Stimulated activated CD4-positive, alpha-beta T cell treated with anti-CD3 and anti-CD28 coated beads, Interleukin-12 subunit alpha, Interleukin-12 subunit beta, amount 100 ng/mL, for 24 hours (primary cell): Measurements from ENCODE around the gene MSANTD1.
"Not testable (repeated sequence)": the region's sequence is repeated elsewhere in the genome, so short reads cannot be mapped to it uniquely, and the experiment has no call there.

Source experiments
- DNase-seq, 2 experiments: peaks; one replicate each; pipeline ENCODE4 v3.0.0-alpha.2; 2020; ENCODE audit warnings: low read depth in 2 of 2

The MSANTD1 gene

DNA sequence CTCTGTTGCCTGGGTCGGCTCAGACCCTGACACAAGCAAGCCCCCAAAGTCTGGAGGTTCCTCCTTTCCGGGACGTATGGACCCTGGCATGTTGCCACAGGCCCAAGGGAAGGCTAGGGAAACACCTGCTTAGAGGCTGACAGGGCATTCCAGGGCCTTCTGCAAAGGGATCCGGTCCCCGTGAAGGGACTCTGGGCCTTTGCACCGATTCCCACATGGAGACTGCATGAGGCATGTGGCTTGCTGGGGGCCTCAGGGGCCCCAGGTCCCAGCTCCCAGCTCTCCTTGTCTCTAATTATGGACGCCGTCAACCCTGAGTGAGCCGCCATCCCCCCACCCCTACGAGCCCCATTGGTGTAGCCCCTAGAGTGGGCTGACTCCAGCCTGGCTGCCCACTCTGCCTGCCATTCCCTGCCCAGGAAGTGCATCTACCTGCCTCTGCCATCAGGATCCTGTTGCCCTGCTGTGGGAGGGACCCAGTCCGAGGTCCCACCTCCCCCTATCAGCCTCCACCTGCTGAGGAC is 39.7 kb downstream of the MSANTD1 start:
- DNase-seq, result no peak

DNA sequence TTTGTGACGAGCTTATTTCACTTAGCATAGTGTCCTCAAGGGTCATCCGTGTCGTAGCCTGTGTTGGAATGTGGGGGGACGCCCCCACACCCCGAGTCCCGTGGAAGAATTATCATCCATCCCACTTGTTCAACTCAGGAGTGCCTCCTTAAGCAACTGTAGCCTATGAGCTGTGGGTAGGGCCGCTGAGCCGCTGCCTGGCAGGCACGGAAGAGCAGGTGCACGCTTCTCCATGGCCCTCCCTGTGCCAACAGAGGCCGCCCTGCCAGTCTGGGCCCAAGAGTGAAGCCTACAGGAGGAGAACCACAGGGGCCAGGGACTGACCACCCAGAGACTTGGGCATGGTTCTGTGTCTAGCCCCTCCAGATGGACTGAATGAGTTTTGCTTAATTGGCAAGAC is 41.5 kb downstream of the MSANTD1 start:
- no peak for DNase-seq

DNA sequence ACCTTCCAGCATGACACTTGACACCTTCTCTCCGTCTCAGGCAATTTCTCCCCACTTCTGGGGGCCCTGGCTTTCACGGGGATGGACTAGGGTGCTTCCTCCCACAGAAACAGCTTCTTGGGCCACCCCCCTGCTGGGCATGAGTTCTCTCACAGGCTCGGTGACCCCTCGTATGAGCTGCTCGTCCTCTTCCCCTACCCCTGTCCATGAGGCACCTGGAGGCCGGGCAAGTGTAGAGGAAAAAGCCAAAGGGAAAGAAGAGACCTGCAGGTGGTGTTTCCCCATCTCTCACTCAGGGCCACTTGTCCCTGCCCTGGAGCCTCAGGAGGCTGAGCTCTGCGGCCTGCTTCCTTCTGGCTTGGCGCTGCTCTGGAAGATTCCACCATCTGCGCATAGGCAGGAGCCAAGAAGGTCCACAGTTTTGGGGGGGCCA is 41.9 kb downstream of the MSANTD1 start:
- DNase-seq, result no peak

GRCh38 chr4:3291411-3291968 is 42.5 kb downstream of the MSANTD1 start:
- no peak for DNase-seq

- no peak for DNase-seq
These were observed 43.1 kb downstream of the MSANTD1 start for GRCh38 chr4:3291969-3292570.

GRCh38 chr4:3292571-3293400 is 43.8 kb downstream of the MSANTD1 start, which contains the start of gene RGS12:
Gene RGS12 (plus strand): TSS chr4:3293021. CDS start chr4:3316171, 23,150 bp downstream.
- peak; percentile 78 to 92 for DNase-seq

DNA sequence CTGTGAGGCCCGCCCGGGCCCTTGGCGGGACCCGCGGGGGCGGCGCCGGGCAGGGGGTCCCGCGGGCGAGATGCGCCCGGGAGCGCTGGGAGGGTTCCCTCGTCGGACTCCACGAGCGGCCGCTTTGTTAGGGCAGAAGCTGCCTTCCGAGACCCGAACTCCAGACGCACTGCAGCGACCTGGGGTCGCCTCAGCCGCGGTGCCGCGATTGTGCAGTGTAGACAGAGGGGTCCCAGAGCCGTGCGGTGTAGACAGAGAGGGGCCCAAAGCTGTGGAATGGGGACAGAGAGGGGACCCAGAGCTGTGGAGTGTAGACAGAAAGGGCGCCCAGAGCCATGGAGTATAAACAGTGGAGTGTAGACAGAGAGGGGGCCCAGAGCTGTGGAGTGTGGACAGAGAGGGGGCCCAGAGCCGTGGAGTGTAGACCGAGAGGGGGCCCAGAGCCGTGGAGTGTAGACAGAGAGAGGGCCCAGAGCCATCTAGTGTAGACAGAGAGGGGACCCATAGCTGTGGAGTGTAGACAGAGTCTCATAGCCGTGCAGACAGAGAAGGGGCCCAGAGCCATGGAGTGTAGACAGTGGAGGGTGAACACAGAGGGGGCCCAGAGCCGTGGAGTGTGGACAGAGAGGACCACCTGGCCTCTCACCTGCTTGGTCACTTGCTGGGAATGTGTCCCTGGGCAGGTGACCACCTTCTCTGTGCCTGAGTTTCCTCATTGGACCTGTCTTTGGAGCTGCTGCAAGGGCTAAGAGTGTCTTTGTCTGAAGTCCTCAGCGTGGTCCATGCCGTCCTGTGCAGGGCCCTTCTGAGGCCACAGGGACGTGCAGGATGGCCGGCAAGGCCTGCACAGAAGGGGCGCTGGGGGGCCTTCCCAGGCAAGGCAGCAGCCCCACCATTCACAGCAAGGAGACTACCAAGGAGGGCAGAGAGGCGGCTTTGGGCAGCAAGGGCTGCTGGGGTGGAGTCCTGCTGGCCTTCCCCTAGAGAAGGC is 44.7 kb downstream of the MSANTD1 start:
- DNase-seq, result no peak

- no peak for DNase-seq
These were observed 45.7 kb downstream of the MSANTD1 start for GRCh38 chr4:3294401-3295241.

DNA sequence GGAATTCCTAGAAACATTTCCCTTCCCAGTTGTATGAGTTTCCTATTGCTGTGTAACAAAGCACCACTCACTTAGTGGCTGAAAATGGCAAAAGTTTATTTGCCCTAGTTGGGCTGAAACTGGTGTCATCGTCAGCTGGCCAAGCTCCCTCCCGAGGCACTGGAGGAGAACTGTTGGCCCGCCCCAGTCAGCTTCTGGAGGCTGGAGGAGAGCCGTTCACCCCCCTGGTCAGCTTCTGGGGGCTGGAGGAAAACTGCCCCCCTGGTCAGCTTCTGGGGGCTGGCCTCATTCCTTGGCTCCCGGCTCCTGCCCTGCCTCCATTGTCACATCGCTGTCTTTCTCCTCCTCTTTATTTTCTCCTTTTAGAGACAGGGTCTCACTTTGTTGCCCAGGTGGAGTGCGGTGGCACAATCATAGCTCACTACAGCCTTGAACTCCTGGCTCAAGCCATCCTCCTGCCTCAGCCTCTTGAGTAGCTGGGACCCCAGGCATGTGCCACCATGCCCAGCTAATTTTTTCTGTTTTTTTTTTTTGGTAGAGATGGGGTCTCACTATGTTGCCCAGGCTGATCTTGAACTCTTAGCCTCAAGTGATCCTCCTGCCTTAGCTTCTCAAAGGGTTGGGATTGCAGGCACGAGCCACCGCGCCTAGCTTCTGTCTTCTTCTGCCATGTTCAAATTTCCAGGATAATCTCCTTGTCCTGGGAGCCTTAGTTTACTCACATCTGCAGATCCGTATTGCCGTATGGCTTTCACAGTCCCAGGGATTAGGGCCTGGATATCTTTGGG is 47.1 kb downstream of the MSANTD1 start:
- DNase-seq, result no peak

DNA sequence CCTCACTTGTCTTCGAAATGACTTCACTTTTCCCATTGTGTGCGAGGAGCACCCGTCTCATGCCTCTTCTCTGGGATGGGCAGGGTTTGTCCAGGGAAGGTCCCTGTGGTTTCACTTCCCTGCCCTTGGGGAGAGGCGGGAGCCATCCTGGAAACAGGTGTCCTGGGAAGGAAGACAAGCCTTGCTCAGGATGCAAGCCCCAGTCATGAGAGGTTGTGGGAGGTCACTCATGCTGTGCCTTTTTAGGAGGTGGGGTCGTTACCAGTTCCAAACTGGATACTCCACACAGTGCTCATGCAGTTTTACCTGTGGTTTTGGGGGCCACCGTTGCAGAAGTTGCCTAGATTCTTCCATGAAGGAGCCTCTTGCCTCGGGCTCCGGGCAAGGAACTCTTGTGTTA is 47.7 kb downstream of the MSANTD1 start:
- no peak for DNase-seq

- no peak for DNase-seq
These were observed 48.3 kb downstream of the MSANTD1 start for GRCh38 chr4:3297066-3297859.

DNA sequence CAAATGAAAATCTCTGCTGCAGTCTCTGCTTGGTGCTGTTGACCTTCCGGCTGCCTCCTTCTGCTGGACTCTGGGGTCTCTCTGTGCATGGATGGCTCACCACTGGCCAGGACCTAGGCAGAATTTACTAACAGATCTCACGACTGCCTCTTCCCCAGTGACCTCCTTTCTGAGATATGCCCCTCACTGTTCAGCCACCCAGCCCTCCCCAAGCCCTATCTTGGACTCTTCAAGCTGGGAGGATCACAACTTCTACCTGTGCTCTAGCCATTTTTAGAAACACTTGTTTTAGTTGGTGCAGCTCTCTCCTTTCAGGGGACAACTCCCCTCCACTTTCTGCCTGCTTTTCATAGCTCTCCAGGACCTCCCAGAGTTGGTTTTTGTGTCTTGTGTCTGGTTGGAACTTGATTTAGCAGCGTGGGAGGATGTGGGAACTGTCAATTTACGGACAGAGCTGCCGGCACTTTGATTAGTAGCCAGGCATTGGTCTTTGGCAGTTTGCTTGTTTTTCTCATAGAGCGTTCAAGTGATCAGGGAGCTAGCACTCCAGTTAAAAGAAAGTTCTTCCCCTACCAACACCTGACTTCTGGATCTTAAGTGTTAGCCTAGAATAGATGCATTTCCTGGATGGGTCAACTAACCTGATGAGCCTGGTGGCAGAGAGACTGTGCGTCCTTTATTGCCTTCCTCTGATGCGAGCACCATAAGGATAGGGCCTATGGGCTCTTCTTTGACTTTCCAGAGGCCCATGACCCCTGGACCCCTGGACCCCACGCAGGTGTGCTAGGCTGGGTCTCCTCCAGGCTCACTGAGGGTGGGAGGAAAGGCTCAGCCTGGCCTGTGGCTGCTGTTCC is 50.4 kb downstream of the MSANTD1 start:
- DNase-seq, result no peak

DNA sequence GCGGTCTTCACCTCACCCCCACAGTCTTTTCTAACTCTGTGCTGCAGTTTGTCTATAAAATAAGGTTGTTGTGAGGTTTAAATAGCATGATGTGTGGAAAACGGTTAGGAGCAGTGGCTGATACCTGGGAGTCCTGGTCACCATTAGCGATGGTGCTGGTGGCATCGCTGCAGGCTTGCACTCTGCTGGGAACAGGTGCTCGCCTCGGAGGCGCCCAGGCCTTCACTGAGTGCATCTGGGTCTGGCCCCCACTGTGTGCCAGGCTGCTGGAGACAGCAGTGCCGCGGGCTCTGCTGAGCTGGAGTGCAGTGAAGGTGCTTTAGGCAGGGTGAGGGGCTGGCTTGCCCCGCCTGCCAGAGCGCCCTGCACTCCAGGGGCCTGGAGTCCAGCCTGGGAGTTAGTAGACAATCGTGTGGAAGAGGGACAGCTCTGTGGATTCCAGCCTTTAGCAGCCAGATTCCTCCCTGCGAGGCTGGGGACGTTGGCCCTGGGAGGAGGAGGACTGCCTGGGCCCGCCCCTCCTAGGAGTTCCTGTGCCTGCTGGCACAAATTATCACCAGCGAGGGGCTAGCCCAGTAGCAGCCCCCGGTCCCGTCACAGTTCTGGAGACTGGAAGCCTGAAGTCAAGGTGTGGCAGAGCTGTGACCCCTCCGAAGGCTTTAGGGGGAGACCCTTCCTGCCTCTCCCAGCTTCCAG is 51.2 kb downstream of the MSANTD1 start:
- no peak for DNase-seq

DNA sequence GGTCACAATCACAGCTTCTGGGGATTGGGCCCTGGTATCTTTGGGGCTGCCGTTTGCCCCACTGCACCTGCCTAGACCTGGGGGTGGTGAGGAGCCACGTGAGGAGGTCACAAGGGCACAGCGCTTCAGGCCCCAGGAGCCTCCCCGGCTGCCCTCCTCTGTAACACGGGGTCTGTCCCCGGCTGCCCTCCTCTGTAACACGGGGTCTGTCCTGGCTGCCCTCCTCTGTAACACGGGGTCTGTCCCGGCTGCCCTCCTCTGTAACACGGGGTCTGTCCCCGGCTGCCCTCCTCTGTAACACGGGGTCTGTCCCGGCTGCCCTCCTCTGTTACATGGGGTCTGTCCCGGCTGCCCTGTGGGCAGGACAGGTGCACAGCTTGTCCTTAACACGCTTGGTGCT is 51.9 kb downstream of the MSANTD1 start:
- DNase-seq, result not testable (repeated sequence)

DNA sequence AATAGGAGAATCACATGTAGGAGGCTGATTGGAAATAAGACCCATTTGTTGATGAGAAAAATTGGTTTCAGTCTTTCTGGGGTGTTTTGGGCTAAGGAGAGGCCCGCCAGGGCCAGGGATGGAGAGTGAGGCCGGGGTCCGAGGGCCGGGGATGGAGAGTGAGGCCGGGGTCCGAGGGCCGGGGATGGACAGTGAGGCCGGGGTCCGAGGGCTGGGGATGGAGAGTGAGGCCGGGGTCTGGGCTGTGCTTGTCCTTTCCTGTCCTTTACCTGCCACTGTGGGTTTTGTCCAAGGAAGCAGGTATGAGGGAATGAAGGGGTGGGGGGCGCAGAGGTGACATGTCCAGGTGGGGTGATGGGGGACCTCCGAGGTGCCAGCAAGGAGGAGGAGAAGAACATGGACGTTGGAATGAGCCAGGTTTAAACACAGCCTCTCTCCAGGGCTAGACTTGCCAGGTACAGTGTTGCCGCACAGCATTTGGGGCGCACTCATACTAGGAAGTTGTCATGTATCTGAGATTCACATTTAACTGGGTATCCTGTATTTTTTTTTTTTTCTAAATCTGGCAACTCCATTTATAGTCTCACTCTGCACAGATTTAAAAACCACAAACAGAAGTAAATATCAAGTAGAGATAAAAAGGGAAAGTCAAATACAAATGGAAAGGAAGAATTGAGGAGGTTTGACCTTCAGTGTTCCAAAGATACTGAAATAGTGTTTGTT is 52.7 kb downstream of the MSANTD1 start:
- no peak for DNase-seq

DNA sequence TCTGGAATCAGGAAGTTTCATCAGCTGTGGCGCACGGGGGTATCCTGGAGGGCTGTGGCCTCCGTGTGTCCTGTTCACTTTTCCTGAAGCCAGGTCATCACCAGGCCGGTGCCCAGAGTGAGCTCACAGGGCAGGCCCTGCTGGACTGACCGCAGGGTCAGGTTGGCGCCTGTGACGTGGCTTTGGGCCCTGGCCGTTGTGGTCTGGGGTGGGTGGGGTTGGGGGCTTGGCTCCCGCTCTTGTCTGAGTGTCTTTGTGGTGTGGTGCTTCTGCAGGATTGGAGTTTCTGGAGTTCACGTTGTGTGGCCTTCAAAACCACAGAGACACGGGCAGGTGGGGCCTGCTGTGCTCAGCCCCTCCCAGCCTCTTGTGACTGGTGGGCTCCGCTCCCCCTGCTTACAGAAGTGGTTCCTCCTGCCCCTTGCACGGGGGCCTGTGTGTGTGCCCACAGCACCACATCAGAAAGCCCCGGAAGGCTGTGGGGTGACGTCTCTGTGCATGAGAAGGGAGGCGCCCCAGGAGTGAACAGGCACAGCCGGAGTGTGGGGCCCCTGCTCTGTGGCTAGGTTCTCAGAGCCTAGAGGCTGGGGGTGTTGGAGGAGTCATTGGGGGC is 53.3 kb downstream of the MSANTD1 start:
- peak; percentile 26 to 36 for DNase-seq
